B cell (primary cell): Measurements from ENCODE around the gene ARFGAP3.

Source experiments
- CTCF ChIP-seq: fragments of 200-600 bp; IDR thresholded peaks from one replicate; pipeline ENCODE4 v1.8.0; 2022; ENCODE audit warnings: antibody characterized with exemption, mild to moderate bottlenecking
- EZH2 ChIP-seq: IDR thresholded peaks from 2 replicates; pipeline ENCODE4 v1.6.1; 2012; ENCODE audit warnings: borderline replicate concordance, low read depth, mild to moderate bottlenecking, moderate library complexity, low read length; ENCODE audit not compliant: insufficient read depth, poor library complexity, severe bottlenecking

GRCh38 chr22:42825796-42826195, 31.3 kb downstream of the ARFGAP3 start:
- TF ChIP-seq CTCF, result no peak
- no peak for TF ChIP-seq EZH2
